Hepatocyte (in vitro differentiated cells): ENCODE results near the gene ARL15.

Source experiments
- CTCF ChIP-seq: fragments of 200-600 bp; sonication (generic); IDR thresholded peaks from 2 replicates; pipeline ENCODE4 v1.5.1; 2016; ENCODE audit warnings: antibody characterized with exemption, mild to moderate bottlenecking; ENCODE audit not compliant: poor library complexity
- EZH2 ChIP-seq: fragments of 200-600 bp; sonication (generic); IDR thresholded peaks from 2 replicates; pipeline ENCODE4 v1.6.1; 2016; ENCODE audit warnings: antibody characterized with exemption, mild to moderate bottlenecking, borderline replicate concordance
- EZH2phosphoT487 ChIP-seq: fragments of 200-600 bp; sonication (generic); IDR thresholded peaks from one replicate; pipeline ENCODE4 v1.6.1; 2018; ENCODE audit warnings: antibody characterized with exemption, mild to moderate bottlenecking, low read depth, moderate library complexity; ENCODE audit not compliant: unreplicated experiment, severe bottlenecking

GRCh38 chr5:53936481-53937352 is 373.7 kb downstream of the ARL15 start:
- TF ChIP-seq EZH2, result no peak
- no peak for TF ChIP-seq CTCF
- TF ChIP-seq EZH2phosphoT487, result no peak
